HCT116 (cell line): ENCODE data around the gene TAOK3.

Source experiments
- CEBPB ChIP-seq: IDR thresholded peaks from 2 replicates; pipeline ENCODE4 v1.6.1; 2012; ENCODE audit warnings: low read depth
- ELF1 ChIP-seq: IDR thresholded peaks from 2 replicates; pipeline ENCODE4 v1.6.1; 2012; ENCODE audit warnings: low read depth, borderline replicate concordance
- EZH2 ChIP-seq: fragments of 200-600 bp; sonication (generic); IDR thresholded peaks from 2 replicates; pipeline ENCODE4 v1.6.1; 2017; ENCODE audit warnings: antibody characterized with exemption, mixed run types
- EZH2phosphoT487 ChIP-seq: fragments of 200-600 bp; IDR thresholded peaks from 2 replicates; pipeline ENCODE4 v1.6.1; 2018; ENCODE audit warnings: antibody characterized with exemption, borderline replicate concordance
- POLR2A ChIP-seq: IDR thresholded peaks from 2 replicates; pipeline ENCODE4 v1.7.0; 2011; ENCODE audit warnings: borderline replicate concordance; ENCODE audit not compliant: insufficient read depth, insufficient read length; ENCODE audit errors: extremely low read depth
- POLR2AphosphoS5 ChIP-seq: IDR thresholded peaks from 2 replicates; pipeline ENCODE4 v1.6.1; 2011; ENCODE audit warnings: mild to moderate bottlenecking, low read depth, low read length, moderate library complexity
- SIN3A ChIP-seq: IDR thresholded peaks from 2 replicates; pipeline ENCODE4 v1.6.1; 2012; ENCODE audit warnings: low read depth
- SP1 ChIP-seq: IDR thresholded peaks from 2 replicates; pipeline ENCODE4 v1.6.1; 2012; ENCODE audit warnings: low read depth
- SRF ChIP-seq: IDR thresholded peaks from 2 replicates; pipeline ENCODE4 v1.6.1; 2012; ENCODE audit warnings: low read depth
- TCF7L2 ChIP-seq: IDR thresholded peaks from 2 replicates; pipeline ENCODE4 v1.7.0; 2011; ENCODE audit warnings: borderline replicate concordance, inconsistent platforms; ENCODE audit not compliant: insufficient read depth, insufficient read length; ENCODE audit errors: extremely low read depth
- YY1 ChIP-seq: IDR thresholded peaks from 2 replicates; pipeline ENCODE4 v1.6.1; 2011; ENCODE audit warnings: low read length, low read depth, moderate library complexity, mild to moderate bottlenecking; ENCODE audit not compliant: insufficient replicate concordance; ENCODE audit errors: extremely low read depth
- TF ChIP-seq, protein P1 (sequence below), 3 experiments: fragments of 200-600 bp in 1 of 3; sonication (generic) in 1 of 3; IDR thresholded peaks in 2 of 3; conservative IDR thresholded peaks in 1 of 3; 2 replicates each; pipeline ENCODE4 v1.5.1; 2012 to 2017; ENCODE audit warnings: low read depth in 2 of 3, low read length in 2 of 3, antibody characterized with exemption in 1 of 3, borderline replicate concordance in 1 of 3, control low read depth in 1 of 3, mild to moderate bottlenecking in 1 of 3, mixed read lengths in 1 of 3, mixed run types in 1 of 3, moderate library complexity in 1 of 3; ENCODE audit not compliant: insufficient read depth in 1 of 3
- TF ChIP-seq, protein P2 (sequence below): IDR thresholded peaks from 2 replicates; pipeline ENCODE4 v1.6.1; 2012; ENCODE audit warnings: low read depth
- TF ChIP-seq, protein P3 (sequence below): IDR thresholded peaks from 2 replicates; pipeline ENCODE4 v1.6.1; 2012

DNA sequence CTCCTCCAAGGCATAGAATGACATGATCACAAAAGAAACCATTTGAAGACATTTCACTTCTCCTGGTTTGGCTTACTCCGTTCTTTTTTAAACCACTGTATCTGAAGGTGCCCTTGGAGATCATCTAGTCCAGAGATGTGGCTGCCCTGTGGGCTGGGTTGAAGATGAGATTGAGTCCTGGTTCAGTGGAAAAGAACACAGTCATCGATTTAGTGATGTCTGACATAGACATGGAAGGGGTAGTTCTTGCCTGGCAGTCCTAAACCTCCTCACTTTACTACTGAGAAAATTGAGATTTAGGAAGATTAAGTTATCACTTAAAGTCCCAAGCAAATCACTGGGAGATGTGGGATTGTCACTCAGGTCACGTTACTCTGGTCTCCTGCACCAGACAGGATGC is 271.7 kb downstream of the TAOK3 start:
- TF ChIP-seq, protein P1, sequence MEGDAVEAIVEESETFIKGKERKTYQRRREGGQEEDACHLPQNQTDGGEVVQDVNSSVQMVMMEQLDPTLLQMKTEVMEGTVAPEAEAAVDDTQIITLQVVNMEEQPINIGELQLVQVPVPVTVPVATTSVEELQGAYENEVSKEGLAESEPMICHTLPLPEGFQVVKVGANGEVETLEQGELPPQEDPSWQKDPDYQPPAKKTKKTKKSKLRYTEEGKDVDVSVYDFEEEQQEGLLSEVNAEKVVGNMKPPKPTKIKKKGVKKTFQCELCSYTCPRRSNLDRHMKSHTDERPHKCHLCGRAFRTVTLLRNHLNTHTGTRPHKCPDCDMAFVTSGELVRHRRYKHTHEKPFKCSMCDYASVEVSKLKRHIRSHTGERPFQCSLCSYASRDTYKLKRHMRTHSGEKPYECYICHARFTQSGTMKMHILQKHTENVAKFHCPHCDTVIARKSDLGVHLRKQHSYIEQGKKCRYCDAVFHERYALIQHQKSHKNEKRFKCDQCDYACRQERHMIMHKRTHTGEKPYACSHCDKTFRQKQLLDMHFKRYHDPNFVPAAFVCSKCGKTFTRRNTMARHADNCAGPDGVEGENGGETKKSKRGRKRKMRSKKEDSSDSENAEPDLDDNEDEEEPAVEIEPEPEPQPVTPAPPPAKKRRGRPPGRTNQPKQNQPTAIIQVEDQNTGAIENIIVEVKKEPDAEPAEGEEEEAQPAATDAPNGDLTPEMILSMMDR (IDR thresholded peaks at IDR 0.05 in 2 of 3, conservative IDR thresholded peaks at IDR 0.05 in 1 of 3; ENCODE audit: borderline replicate concordance in 1 of 3, insufficient read depth in 1 of 3, low read depth in 2 of 3, low read length in 2 of 3), result no peak
- no peak for TF ChIP-seq POLR2AphosphoS5
- no peak for TF ChIP-seq CEBPB
- TF ChIP-seq SP1, result no peak
- TF ChIP-seq EZH2, result no peak
- TF ChIP-seq YY1, result no peak
- no peak for TF ChIP-seq SRF
- no peak for TF ChIP-seq POLR2A
- TF ChIP-seq, protein P2, sequence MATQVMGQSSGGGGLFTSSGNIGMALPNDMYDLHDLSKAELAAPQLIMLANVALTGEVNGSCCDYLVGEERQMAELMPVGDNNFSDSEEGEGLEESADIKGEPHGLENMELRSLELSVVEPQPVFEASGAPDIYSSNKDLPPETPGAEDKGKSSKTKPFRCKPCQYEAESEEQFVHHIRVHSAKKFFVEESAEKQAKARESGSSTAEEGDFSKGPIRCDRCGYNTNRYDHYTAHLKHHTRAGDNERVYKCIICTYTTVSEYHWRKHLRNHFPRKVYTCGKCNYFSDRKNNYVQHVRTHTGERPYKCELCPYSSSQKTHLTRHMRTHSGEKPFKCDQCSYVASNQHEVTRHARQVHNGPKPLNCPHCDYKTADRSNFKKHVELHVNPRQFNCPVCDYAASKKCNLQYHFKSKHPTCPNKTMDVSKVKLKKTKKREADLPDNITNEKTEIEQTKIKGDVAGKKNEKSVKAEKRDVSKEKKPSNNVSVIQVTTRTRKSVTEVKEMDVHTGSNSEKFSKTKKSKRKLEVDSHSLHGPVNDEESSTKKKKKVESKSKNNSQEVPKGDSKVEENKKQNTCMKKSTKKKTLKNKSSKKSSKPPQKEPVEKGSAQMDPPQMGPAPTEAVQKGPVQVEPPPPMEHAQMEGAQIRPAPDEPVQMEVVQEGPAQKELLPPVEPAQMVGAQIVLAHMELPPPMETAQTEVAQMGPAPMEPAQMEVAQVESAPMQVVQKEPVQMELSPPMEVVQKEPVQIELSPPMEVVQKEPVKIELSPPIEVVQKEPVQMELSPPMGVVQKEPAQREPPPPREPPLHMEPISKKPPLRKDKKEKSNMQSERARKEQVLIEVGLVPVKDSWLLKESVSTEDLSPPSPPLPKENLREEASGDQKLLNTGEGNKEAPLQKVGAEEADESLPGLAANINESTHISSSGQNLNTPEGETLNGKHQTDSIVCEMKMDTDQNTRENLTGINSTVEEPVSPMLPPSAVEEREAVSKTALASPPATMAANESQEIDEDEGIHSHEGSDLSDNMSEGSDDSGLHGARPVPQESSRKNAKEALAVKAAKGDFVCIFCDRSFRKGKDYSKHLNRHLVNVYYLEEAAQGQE, result no peak
- no peak for TF ChIP-seq EZH2phosphoT487
- TF ChIP-seq TCF7L2, result no peak
- TF ChIP-seq SIN3A, result no peak
- TF ChIP-seq, protein P3, sequence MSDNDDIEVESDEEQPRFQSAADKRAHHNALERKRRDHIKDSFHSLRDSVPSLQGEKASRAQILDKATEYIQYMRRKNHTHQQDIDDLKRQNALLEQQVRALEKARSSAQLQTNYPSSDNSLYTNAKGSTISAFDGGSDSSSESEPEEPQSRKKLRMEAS, result no peak
- no peak for TF ChIP-seq ELF1
